LoVo (cell line): ENCODE results near the gene TAF4.

Source experiments
- DNase-seq: peaks from one replicate; pipeline ENCODE4 v3.0.0-alpha.2; 2016; ENCODE audit warnings: low spot score

TAF4 gene

GRCh38 chr20:62021793-62022385 is 43.8 kb downstream of the TAF4 start:
- DNase-seq, result no peak

GRCh38 chr20:62020935-62021701 is 44.6 kb downstream of the TAF4 start:
- no peak for DNase-seq

GRCh38 chr20:62019881-62020492 is 45.7 kb downstream of the TAF4 start:
- DNase-seq, result no peak

- no peak for DNase-seq
Measured at GRCh38 chr20:62019144-62019805, 46.4 kb downstream of the TAF4 start.

GRCh38 chr20:62018437-62019143 is 47.1 kb downstream of the TAF4 start:
- DNase-seq, result no peak

- no peak for DNase-seq
Measured at GRCh38 chr20:62015540-62016288, 50.0 kb downstream of the TAF4 start.

- no peak for DNase-seq
Measured at GRCh38 chr20:62014889-62015537, 50.7 kb downstream of the TAF4 start.

GRCh38 chr20:62014488-62014775 is 51.2 kb downstream of the TAF4 start:
- DNase-seq, result no peak

- no peak for DNase-seq
Measured at GRCh38 chr20:62012631-62013030, 53.0 kb downstream of the TAF4 start.

- DNase-seq, result no peak
Measured at GRCh38 chr20:62011938-62012534, 53.6 kb downstream of the TAF4 start.

- no peak for DNase-seq
Measured at GRCh38 chr20:62011403-62011790, 54.3 kb downstream of the TAF4 start.

- peak; percentile 10 for DNase-seq
Measured at GRCh38 chr20:62010551-62011402, 54.9 kb downstream of the TAF4 start.

- no peak for DNase-seq
Measured at GRCh38 chr20:62009869-62010445, 55.7 kb downstream of the TAF4 start.

- DNase-seq, result no peak
Measured at GRCh38 chr20:62009322-62009721, 56.4 kb downstream of the TAF4 start.

GRCh38 chr20:62008643-62009183 is 57.0 kb downstream of the TAF4 start:
- no peak for DNase-seq

- DNase-seq, result no peak
Measured at GRCh38 chr20:62007127-62007647, 58.5 kb downstream of the TAF4 start.

- no peak for DNase-seq
Measured at GRCh38 chr20:62006482-62006881, 59.2 kb downstream of the TAF4 start.

GRCh38 chr20:62004614-62005013 is 61.1 kb downstream of the TAF4 start:
- no peak for DNase-seq
